Neuronal stem cell (in vitro differentiated cells): ENCODE data around the gene MOXD1.

ENCODE experiments used
- DNase-seq: peaks from one replicate; pipeline ENCODE4 v3.0.0-alpha.2; 2013; ENCODE audit warnings: low spot score
- H2AFZ ChIP-seq: one replicate; pipeline ENCODE4 v1.6.1; 2013; ENCODE audit warnings: mild to moderate bottlenecking, low read length, inconsistent platforms
- H2AK5ac ChIP-seq: 2 replicates; pipeline ENCODE4 v1.6.1; 2013; ENCODE audit warnings: low read depth, mild to moderate bottlenecking, inconsistent platforms, low read length, moderate library complexity, mixed read lengths
- H2BK120ac ChIP-seq: 2 replicates; pipeline ENCODE4 v1.6.1; 2013; ENCODE audit warnings: low read depth, mild to moderate bottlenecking, inconsistent platforms, low read length, moderate library complexity, mixed read lengths
- H2BK12ac ChIP-seq: one replicate; pipeline ENCODE4 v1.6.1; 2013; ENCODE audit warnings: low read length, inconsistent platforms
- H2BK15ac ChIP-seq: 2 replicates; pipeline ENCODE4 v1.6.1; 2013; ENCODE audit warnings: mild to moderate bottlenecking, low read length, inconsistent platforms, mixed read lengths
- H2BK5ac ChIP-seq: one replicate; pipeline ENCODE4 v1.6.1; 2013; ENCODE audit warnings: inconsistent platforms, mild to moderate bottlenecking, low read length, moderate library complexity
- H3K14ac ChIP-seq: one replicate; pipeline ENCODE4 v1.6.1; 2013; ENCODE audit warnings: low read length, inconsistent platforms
- H3K18ac ChIP-seq: 2 replicates; pipeline ENCODE4 v1.6.1; 2013; ENCODE audit warnings: low read length, inconsistent platforms
- H3K23ac ChIP-seq: 2 replicates; pipeline ENCODE4 v1.6.1; 2013; ENCODE audit warnings: low read depth, mild to moderate bottlenecking, mixed read lengths, low read length, inconsistent platforms; ENCODE audit not compliant: poor library complexity
- H3K27ac ChIP-seq: replicated peaks from 3 replicates; pipeline ENCODE4 v1.5.1; 2013; ENCODE audit warnings: low read length, inconsistent platforms
- H3K27me3 ChIP-seq, 3 experiments: 2 replicates each; pipeline ENCODE4 v1.6.1; 2013; ENCODE audit warnings: low read length in 3 of 3, mild to moderate bottlenecking in 2 of 3, inconsistent platforms in 1 of 3, low read depth in 1 of 3, mixed read lengths in 1 of 3, moderate library complexity in 1 of 3; ENCODE audit not compliant: control insufficient read depth in 3 of 3, insufficient read depth in 3 of 3
- H3K36me3 ChIP-seq, 2 donors: replicated peaks in 1 of 2; 2 replicates each; pipeline ENCODE4 v1.6.1; 2013; ENCODE audit warnings: low read length in 2 of 2; ENCODE audit not compliant: control insufficient read depth in 2 of 2, insufficient read depth in 2 of 2
- H3K4ac ChIP-seq: 2 replicates; pipeline ENCODE4 v1.6.1; 2013; ENCODE audit warnings: inconsistent platforms, mild to moderate bottlenecking, low read length, moderate library complexity
- H3K4me1 ChIP-seq, 2 donors: 1 replicate in 1 of 2; 2 replicates in 1 of 2; pipeline ENCODE4 v1.6.1; 2013; ENCODE audit warnings: low read length in 2 of 2, low read depth in 1 of 2; ENCODE audit not compliant: control insufficient read depth in 2 of 2, insufficient read depth in 1 of 2
- H3K4me2 ChIP-seq: one replicate; pipeline ENCODE4 v1.6.1; 2013; ENCODE audit warnings: mild to moderate bottlenecking, low read length, inconsistent platforms; ENCODE audit not compliant: insufficient read depth, poor library complexity, severe bottlenecking
- H3K4me3 ChIP-seq, 2 donors: 2 replicates each; pipeline ENCODE4 v1.5.1; 2013; ENCODE audit warnings: low read length in 2 of 2, mild to moderate bottlenecking in 2 of 2, inconsistent platforms in 1 of 2, moderate library complexity in 1 of 2
- H3K79me1 ChIP-seq: one replicate; pipeline ENCODE4 v1.6.1; 2013; ENCODE audit warnings: low read depth, mild to moderate bottlenecking, inconsistent platforms, low read length, moderate library complexity
- H3K9ac ChIP-seq: one replicate; pipeline ENCODE4 v1.6.1; 2013; ENCODE audit warnings: mild to moderate bottlenecking, low read depth, low read length, inconsistent platforms; ENCODE audit not compliant: poor library complexity
- H3K9me3 ChIP-seq, 2 donors: replicated peaks in 1 of 2; 2 replicates each; pipeline versions ENCODE3 to v1.6.1; 2013; ENCODE audit warnings: low read length in 2 of 2, mild to moderate bottlenecking in 2 of 2, inconsistent platforms in 1 of 2, low read depth in 1 of 2, mixed read lengths in 1 of 2, moderate library complexity in 1 of 2; ENCODE audit not compliant: control insufficient read depth in 2 of 2, insufficient read depth in 1 of 2
- H4K8ac ChIP-seq: one replicate; pipeline ENCODE4 v1.6.1; 2013; ENCODE audit warnings: low read depth, mild to moderate bottlenecking, inconsistent platforms, low read length, moderate library complexity
- H4K91ac ChIP-seq: one replicate; pipeline ENCODE4 v1.6.1; 2013; ENCODE audit warnings: low read length, low read depth, mild to moderate bottlenecking, inconsistent platforms; ENCODE audit not compliant: poor library complexity
- WGBS, 2 donors: extraction: QIAGEN DNeasy Blood & Tissue Kit; methylation state at CpG; one replicate each; pipeline ENCODE4 v1.1.7; 2013; ENCODE audit warnings: missing lambda C conversion rate in 2 of 2, mixed read lengths in 1 of 2; ENCODE audit not compliant: insufficient read length in 2 of 2, insufficient replicate concordance in 1 of 2; ENCODE audit errors: extremely low coverage in 2 of 2; 5-methylcytosine and 5-hydroxymethylcytosine counted together

The MOXD1 gene

GRCh38 chr6:132423839-132424238 lies 22.6 kb upstream of the MOXD1 start:
- H3K4ac ChIP-seq, result no peak overlapping the region
- H3K18ac ChIP-seq, result no peak overlapping the region
- no peak for DNase-seq
- H2AFZ ChIP-seq, result no peak overlapping the region
- H2BK12ac ChIP-seq, result no peak overlapping the region
- H3K23ac ChIP-seq, result no peak overlapping the region
- H3K4me2 ChIP-seq, result no peak overlapping the region
- H3K14ac ChIP-seq, result no peak overlapping the region
- H2BK5ac ChIP-seq, result no peak overlapping the region
- no peaks in the 10 kb centered on the region for H3K4me1 ChIP-seq
- H3K79me1 ChIP-seq, result no peaks in the 10 kb centered on the region
- no peak overlapping the region for H2BK120ac ChIP-seq
- no peaks in the 10 kb centered on the region for H3K27me3 ChIP-seq
- H3K4me3 ChIP-seq, result no peak overlapping the region
- no peak overlapping the region for H2AK5ac ChIP-seq
- no peaks in the 10 kb centered on the region for H3K9me3 ChIP-seq
- no peak overlapping the region for H3K27ac ChIP-seq
- no peak overlapping the region for H2BK15ac ChIP-seq
- H4K8ac ChIP-seq, result no peak overlapping the region
- no peak overlapping the region for H3K9ac ChIP-seq
- no CpG with 5 or more reads among the region's 3 CpGs for WGBS, 2 donors
- H4K91ac ChIP-seq, result no peak overlapping the region
- no peaks in the 10 kb centered on the region for H3K36me3 ChIP-seq

DNA sequence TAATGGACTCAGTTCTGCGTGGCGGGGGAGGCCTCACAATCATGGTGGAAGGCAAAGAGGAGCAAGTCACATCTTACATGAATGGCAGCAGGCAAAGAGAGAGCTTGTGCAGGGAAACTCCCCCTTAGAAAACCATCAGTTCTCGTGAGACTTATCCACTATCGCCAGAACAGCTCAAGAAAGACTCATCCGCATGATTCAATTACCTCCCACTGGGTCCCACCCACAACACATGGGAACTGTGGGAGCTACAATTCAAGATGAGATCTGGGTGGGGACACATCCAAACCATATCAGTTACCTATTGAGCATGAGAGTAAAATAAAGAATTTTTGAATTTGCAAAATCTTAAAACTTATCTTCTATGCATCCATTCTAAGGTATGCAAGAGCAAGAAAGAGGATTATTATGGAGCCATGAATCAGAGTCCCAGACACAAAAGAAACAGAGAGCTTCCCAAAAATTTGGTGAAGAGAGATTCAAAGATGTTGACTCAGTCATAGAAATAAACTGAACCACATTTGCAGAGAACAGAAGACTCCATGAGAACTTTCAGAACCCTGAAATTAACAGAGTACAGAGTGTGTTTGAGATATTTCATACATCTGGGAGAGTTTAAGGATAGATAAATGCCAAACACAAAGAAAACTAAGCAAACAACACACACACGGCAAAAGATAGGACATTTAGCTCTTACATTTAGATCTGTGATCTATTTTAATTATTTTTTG lies 17.1 kb upstream of the MOXD1 start:
- Histone ChIP-seq H2BK15ac (no peak overlapping the region), H3K14ac (no peak overlapping the region)

DNA sequence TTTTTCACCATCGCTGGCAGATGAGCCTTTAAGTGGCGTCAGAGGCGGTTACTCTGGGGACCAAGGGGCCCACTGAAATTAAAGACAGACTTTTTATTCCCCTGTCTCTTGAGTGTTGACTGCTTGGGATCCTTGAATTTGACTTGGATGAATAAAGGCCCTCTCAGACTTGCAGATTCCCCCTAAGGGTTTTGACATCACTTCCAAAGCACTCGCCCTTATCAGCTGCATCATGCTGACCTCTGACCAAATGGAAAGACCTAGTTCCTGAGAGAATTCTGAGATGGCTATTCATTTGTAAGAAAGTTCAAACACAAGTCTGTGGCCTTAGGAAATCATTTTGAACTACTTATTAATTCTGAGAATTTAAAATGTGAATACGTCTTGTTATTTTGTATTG lies 13.5 kb upstream of the MOXD1 start:
- Histone ChIP-seq H3K18ac (no peak overlapping the region), H3K27me3 (no peaks in the 10 kb centered on the region), H3K14ac (no peak overlapping the region), H3K4me3 (no peak overlapping the region), H3K27ac (no peak overlapping the region), H4K91ac (no peak overlapping the region), H3K4me2 (no peak overlapping the region), H3K9ac (no peak overlapping the region), H3K4ac (no peak overlapping the region), H3K36me3 (no peaks in the 10 kb centered on the region), H4K8ac (no peak overlapping the region), H3K4me1 (peaks cover 0 to 2% of the 10 kb centered on the region in 2 donors), H3K23ac (no peak overlapping the region), H2AK5ac (no peak overlapping the region), H2BK5ac (no peak overlapping the region), H2BK120ac (no peak overlapping the region), H3K79me1 (no peaks in the 10 kb centered on the region), H2BK15ac (no peak overlapping the region), H3K9me3 (no peaks in the 10 kb centered on the region), H2AFZ (no peak overlapping the region), H2BK12ac (no peak overlapping the region)
- WGBS, 2 donors, result no CpG with 5 or more reads among the region's 5 CpGs
- no peak for DNase-seq

More for the DNA sequence above, 17.1 kb upstream of the MOXD1 start:
- Histone ChIP-seq H3K18ac (no peak overlapping the region), H2BK120ac (no peak overlapping the region), H2BK5ac (no peak overlapping the region), H3K27ac (no peak overlapping the region), H2AK5ac (no peak overlapping the region), H3K36me3 (no peaks in the 10 kb centered on the region), H3K4me3 (no peak overlapping the region), H3K27me3 (no peaks in the 10 kb centered on the region), H2BK12ac (no peak overlapping the region), H4K8ac (no peak overlapping the region), H3K79me1 (no peaks in the 10 kb centered on the region), H3K4me1 (peaks cover 0 to 2% of the 10 kb centered on the region in 2 donors), H2AFZ (no peak overlapping the region), H4K91ac (no peak overlapping the region), H3K4me2 (no peak overlapping the region), H3K4ac (no peak overlapping the region), H3K9ac (no peak overlapping the region), H3K9me3 (no peaks in the 10 kb centered on the region), H3K23ac (no peak overlapping the region)
- WGBS, 2 donors, result no CpG with 5 or more reads among the region's 6 CpGs
- DNase-seq, result no peak

GRCh38 chr6:132414322-132414721 lies 13.0 kb upstream of the MOXD1 start:
- Histone ChIP-seq H3K36me3 (no peaks in the 10 kb centered on the region), H3K27me3 (no peaks in the 10 kb centered on the region), H2AFZ (no peak overlapping the region), H3K4me3 (no peak overlapping the region), H2BK120ac (no peak overlapping the region), H3K14ac (no peak overlapping the region), H4K91ac (no peak overlapping the region), H4K8ac (no peak overlapping the region), H3K4me2 (no peak overlapping the region), H3K9me3 (no peaks in the 10 kb centered on the region), H3K9ac (no peak overlapping the region), H2BK5ac (no peak overlapping the region), H3K18ac (no peak overlapping the region), H3K23ac (no peak overlapping the region), H2BK15ac (no peak overlapping the region), H2BK12ac (no peak overlapping the region), H3K27ac (no peak overlapping the region), H2AK5ac (no peak overlapping the region), H3K79me1 (no peaks in the 10 kb centered on the region), H3K4me1 (peaks cover 0 to 2% of the 10 kb centered on the region in 2 donors), H3K4ac (no peak overlapping the region)
- no CpG with 5 or more reads among the region's 6 CpGs for WGBS, 2 donors
- DNase-seq, result no peak
